Measurements from ENCODE around the gene KCNN3.

DNA sequence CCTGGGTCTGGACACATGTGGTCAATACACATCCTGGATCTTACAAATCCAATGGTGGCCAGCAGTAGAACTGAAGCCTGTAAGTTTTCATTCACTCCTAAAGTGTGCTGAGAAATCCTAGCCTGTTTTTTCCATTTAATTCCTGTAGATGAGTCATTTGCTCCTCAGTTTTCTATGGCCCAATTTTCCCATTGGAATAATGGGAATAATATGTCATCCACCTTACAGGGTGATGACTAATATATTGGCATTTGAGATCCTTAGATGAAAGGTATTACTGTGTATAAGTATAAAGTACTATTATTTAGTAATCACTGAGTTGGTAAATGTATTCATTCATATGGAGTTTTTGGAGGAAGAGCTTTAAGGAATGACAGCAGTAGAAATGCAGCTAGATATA lies 172.4 kb downstream of the KCNN3 start:
- TF ChIP-seq ZNF19 (tag by site-specific recombination; IDR thresholded peaks at IDR 0.05; ENCODE audit: low read depth) (no peak), ZNF155 (tag by site-specific recombination; IDR thresholded peaks at IDR 0.05) (no peak), ZNF621 (tag by site-specific recombination; IDR thresholded peaks at IDR 0.05) (no peak), ZNF211 (tag by site-specific recombination; IDR thresholded peaks at IDR 0.05; ENCODE audit: low read depth) (no peak), HOXC10 (CRISPR knock-in tag; IDR thresholded peaks at IDR 0.05) (no peak), ZNF510 (tag by site-specific recombination; IDR thresholded peaks at IDR 0.05; ENCODE audit: insufficient replicate concordance) (no peak), ZNF292 (tag by site-specific recombination; IDR thresholded peaks at IDR 0.05; ENCODE audit: borderline replicate concordance, low read depth) (no peak), ZNF768 (tag by site-specific recombination; IDR thresholded peaks at IDR 0.05) (no peak)
- TF ChIP-seq, protein P1, sequence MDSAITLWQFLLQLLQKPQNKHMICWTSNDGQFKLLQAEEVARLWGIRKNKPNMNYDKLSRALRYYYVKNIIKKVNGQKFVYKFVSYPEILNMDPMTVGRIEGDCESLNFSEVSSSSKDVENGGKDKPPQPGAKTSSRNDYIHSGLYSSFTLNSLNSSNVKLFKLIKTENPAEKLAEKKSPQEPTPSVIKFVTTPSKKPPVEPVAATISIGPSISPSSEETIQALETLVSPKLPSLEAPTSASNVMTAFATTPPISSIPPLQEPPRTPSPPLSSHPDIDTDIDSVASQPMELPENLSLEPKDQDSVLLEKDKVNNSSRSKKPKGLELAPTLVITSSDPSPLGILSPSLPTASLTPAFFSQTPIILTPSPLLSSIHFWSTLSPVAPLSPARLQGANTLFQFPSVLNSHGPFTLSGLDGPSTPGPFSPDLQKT (IDR thresholded peaks at IDR 0.05; ENCODE audit: borderline replicate concordance, low read depth, low read length), result no peak
- TF ChIP-seq, protein P2, sequence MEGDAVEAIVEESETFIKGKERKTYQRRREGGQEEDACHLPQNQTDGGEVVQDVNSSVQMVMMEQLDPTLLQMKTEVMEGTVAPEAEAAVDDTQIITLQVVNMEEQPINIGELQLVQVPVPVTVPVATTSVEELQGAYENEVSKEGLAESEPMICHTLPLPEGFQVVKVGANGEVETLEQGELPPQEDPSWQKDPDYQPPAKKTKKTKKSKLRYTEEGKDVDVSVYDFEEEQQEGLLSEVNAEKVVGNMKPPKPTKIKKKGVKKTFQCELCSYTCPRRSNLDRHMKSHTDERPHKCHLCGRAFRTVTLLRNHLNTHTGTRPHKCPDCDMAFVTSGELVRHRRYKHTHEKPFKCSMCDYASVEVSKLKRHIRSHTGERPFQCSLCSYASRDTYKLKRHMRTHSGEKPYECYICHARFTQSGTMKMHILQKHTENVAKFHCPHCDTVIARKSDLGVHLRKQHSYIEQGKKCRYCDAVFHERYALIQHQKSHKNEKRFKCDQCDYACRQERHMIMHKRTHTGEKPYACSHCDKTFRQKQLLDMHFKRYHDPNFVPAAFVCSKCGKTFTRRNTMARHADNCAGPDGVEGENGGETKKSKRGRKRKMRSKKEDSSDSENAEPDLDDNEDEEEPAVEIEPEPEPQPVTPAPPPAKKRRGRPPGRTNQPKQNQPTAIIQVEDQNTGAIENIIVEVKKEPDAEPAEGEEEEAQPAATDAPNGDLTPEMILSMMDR (tag by site-specific recombination; IDR thresholded peaks at IDR 0.05), result no peak
- TF ChIP-seq, protein P3, sequence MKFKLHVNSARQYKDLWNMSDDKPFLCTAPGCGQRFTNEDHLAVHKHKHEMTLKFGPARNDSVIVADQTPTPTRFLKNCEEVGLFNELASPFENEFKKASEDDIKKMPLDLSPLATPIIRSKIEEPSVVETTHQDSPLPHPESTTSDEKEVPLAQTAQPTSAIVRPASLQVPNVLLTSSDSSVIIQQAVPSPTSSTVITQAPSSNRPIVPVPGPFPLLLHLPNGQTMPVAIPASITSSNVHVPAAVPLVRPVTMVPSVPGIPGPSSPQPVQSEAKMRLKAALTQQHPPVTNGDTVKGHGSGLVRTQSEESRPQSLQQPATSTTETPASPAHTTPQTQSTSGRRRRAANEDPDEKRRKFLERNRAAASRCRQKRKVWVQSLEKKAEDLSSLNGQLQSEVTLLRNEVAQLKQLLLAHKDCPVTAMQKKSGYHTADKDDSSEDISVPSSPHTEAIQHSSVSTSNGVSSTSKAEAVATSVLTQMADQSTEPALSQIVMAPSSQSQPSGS (tag by site-specific recombination; IDR thresholded peaks at IDR 0.05; ENCODE audit: low read depth), result no peak
